Natural killer cell (primary cell): Measurements from ENCODE around the gene KCNE2. TPM values are rescaled to one million over a fixed set of nuclear protein-coding genes. Genes with fewer than 3 reads are reported as not detected.

Experiments
- ATAC-seq, 3 donors: fragments of 150-1000 bp in 2 of 3; fragments of 200-7000 bp in 1 of 3; cut with Tn5 transposase; 1 replicate in 1 of 3; 2 replicates in 2 of 3; pipeline ENCODE4 v1.10.0; 2021; ENCODE audit warnings: mild to moderate bottlenecking in 2 of 3, moderate library complexity in 2 of 3
- DNase-seq, 2 donors: peaks; one replicate each; pipeline versions ENCODE4 v3.0.0 to v3.0.0-alpha.2; 2013 to 2021; ENCODE audit warnings: mixed read lengths in 1 of 2
- H3K27ac ChIP-seq: one replicate; pipeline ENCODE4 v1.5.1; 2013; ENCODE audit warnings: mild to moderate bottlenecking, low read length
- H3K27me3 ChIP-seq: one replicate; pipeline ENCODE4 v1.6.1; 2013; ENCODE audit warnings: low read length; ENCODE audit not compliant: control insufficient read depth, insufficient read depth
- H3K36me3 ChIP-seq: one replicate; pipeline ENCODE4 v1.6.1; 2013; ENCODE audit warnings: low read length; ENCODE audit not compliant: control insufficient read depth, insufficient read depth
- H3K4me1 ChIP-seq: one replicate; pipeline ENCODE4 v1.6.1; 2013; ENCODE audit warnings: low read length; ENCODE audit not compliant: control insufficient read depth, insufficient read depth
- H3K4me3 ChIP-seq: one replicate; pipeline ENCODE4 v1.5.1; 2013; ENCODE audit warnings: low read length
- H3K9me3 ChIP-seq: one replicate; pipeline ENCODE4 v1.6.1; 2013; ENCODE audit warnings: low read length; ENCODE audit not compliant: control insufficient read depth, insufficient read depth
- H3K27ac Mint-ChIP-seq, 2 donors: one replicate each; pipeline ENCODE4 v1.8.0; 2022; ENCODE audit warnings: mild to moderate bottlenecking in 2 of 2, mixed read lengths in 2 of 2, moderate library complexity in 1 of 2
- H3K27me3 Mint-ChIP-seq, 2 donors: one replicate each; pipeline ENCODE4 v1.8.0; 2022; ENCODE audit warnings: low read depth in 2 of 2, mixed read lengths in 2 of 2
- H3K36me3 Mint-ChIP-seq: one replicate; pipeline ENCODE4 v1.8.0; 2022; ENCODE audit warnings: mixed read lengths
- H3K4me1 Mint-ChIP-seq, 2 donors: one replicate each; pipeline ENCODE4 v1.8.0; 2022; ENCODE audit warnings: mixed read lengths in 2 of 2
- H3K4me3 Mint-ChIP-seq: one replicate; pipeline ENCODE4 v1.8.0; 2022; ENCODE audit warnings: mild to moderate bottlenecking, moderate library complexity, mixed read lengths
- H3K9me3 Mint-ChIP-seq, 2 donors: one replicate each; pipeline ENCODE4 v1.8.0; 2022; ENCODE audit warnings: mixed read lengths in 2 of 2
- WGBS: methylation state at CpG from one replicate; pipeline ENCODE4 v1.1.7; 2013; ENCODE audit warnings: missing lambda C conversion rate; ENCODE audit not compliant: insufficient coverage; 5-methylcytosine and 5-hydroxymethylcytosine counted together
- intact Hi-C: fragments of 100-400 bp; cut with micrococcal nuclease; formaldehyde crosslinking; loops from one replicate; pipeline ENCODE4 v1.14.2; 2022
- total RNA-seq, 4 donors: library from RNA; stranded (reverse); fragments of 120-200 nt in 1 of 4; gene quantifications; one replicate each; pipeline versions ENCODE4 v1.2.3 to v1.2.4, GENCODE V29; 2013 to 2022
- TF ChIP-seq, protein P1 (sequence below): fragments of 200-600 bp; IDR thresholded peaks from one replicate; pipeline ENCODE4 v1.8.0; 2022; ENCODE audit warnings: antibody characterized with exemption

KCNE2 gene
- total RNA-seq, 3 donors from 2014 or later (not counting 1 experiment from before 2014, with no cell fraction given), result 0.60 TPM; not detected in 2

DNA sequence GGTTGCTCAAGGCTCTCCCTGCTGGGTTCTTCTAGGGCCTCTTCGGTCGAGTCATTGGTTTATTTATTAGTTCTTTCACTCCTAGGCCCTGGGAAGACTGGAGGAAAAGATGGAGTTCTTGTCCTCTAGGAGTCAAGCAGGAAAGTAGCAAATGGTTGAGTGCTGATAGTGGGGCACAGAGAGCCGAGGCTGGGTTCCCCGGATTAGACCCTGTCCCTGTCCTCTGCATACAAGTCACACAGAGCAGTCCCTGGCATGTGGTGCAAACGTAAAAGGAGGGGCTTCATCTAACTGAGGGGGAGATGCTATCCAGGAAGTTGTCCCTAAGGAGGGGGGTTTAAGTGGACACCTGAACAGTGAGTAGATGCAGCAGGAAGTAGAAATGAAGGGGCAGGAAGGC, 19.2 kb upstream of the KCNE2 start:
- Mint-ChIP-seq H3K4me3 (no peak overlapping the region), H3K9me3 (no peaks in the 10 kb centered on the region), H3K36me3 (no peaks in the 10 kb centered on the region), H3K27ac (no peak overlapping the region), H3K4me1 (peaks cover 25 to 26% of the 10 kb centered on the region in 2 donors), H3K27me3 (no peaks in the 10 kb centered on the region)
- Histone ChIP-seq H3K4me3 (no peak overlapping the region), H3K4me1 (peaks cover 9% of the 10 kb centered on the region), H3K27me3 (no peaks in the 10 kb centered on the region), H3K36me3 (no peaks in the 10 kb centered on the region), H3K9me3 (no peaks in the 10 kb centered on the region), H3K27ac (no peak overlapping the region)
- ATAC-seq (no peak), DNase-seq (no peak)
- 85% methylated on average over 5 of the region's 5 CpGs for WGBS
- intact Hi-C loops, result loop anchor here (5.0 kb wide), 1 partner anchor 322 kb away; no protein-coding TSS in a partner anchor
- TF ChIP-seq, protein P1, sequence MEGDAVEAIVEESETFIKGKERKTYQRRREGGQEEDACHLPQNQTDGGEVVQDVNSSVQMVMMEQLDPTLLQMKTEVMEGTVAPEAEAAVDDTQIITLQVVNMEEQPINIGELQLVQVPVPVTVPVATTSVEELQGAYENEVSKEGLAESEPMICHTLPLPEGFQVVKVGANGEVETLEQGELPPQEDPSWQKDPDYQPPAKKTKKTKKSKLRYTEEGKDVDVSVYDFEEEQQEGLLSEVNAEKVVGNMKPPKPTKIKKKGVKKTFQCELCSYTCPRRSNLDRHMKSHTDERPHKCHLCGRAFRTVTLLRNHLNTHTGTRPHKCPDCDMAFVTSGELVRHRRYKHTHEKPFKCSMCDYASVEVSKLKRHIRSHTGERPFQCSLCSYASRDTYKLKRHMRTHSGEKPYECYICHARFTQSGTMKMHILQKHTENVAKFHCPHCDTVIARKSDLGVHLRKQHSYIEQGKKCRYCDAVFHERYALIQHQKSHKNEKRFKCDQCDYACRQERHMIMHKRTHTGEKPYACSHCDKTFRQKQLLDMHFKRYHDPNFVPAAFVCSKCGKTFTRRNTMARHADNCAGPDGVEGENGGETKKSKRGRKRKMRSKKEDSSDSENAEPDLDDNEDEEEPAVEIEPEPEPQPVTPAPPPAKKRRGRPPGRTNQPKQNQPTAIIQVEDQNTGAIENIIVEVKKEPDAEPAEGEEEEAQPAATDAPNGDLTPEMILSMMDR, result no peak

DNA sequence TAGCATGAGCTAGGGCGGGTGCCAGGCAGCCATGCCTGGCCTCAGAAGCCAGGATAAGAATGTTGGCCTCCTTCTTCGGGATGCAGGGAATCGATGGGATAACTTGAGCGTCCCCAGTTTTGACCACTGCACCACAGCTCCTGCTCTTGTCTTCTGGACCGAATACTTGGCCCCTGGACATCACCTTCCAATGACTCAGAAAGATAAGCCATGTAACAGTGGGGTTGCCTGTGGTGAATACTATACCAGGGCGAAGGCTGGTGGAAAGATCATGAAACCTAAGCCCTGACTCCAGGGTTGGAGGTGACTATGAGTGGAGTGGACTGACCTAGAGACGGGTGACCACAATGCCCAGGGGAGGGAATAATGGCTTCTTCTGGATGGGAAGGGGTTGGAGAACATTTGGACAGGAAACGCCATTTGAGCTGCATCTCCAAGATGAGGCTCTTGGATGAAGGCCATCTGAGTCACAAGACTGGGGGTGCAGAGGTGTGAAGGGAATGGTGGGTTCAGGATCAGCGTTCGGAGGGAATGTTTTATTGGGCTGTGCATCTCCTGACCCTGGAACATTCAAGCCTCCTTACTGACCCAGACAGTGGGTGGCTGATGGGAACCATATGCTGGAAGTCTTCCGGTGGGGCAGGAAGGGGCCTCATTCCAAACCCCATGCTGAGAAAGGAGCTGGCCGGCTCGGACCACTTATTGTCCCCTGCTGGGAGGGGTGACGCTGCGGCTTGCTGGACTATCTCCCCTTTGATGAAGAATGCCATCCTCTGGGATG, 18.5 kb upstream of the KCNE2 start:
- intact Hi-C loops, result no loop called here

DNA sequence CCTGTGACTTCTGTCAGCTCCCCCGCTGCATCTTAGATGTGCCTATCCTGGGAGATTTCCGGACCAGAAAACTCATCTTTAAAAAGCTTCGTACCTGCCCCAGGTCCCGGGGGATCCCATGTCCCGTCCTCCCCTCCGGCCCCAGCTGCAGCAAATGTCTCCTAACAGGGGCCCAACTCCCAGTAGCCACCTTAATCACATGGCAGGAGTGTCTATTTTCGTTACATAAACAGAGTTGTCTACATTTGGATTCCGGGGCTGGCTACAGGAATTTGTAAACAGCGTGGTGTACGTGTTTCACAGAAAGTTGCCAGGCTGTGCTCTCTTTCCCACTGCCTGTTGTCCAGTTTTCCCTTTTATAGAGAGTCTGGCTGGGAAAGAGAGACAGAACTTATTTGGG, 17.9 kb upstream of the KCNE2 start:
- no peak overlapping the region for H3K4me3 ChIP-seq
- intact Hi-C loops, result no loop called here
- Mint-ChIP-seq H3K36me3 (no peaks in the 10 kb centered on the region), H3K27me3 (no peaks in the 10 kb centered on the region), H3K4me3 (no peak overlapping the region), H3K4me1 (peaks cover 13 to 15% of the 10 kb centered on the region in 2 donors), H3K9me3 (no peaks in the 10 kb centered on the region), H3K27ac (no peak overlapping the region)
- TF ChIP-seq, protein P1, result no peak
- H3K4me1 ChIP-seq, result peaks cover 2% of the 10 kb centered on the region
- no peaks in the 10 kb centered on the region for H3K36me3 ChIP-seq
- ATAC-seq, result no peak
- no peaks in the 10 kb centered on the region for H3K27me3 ChIP-seq
- H3K27ac ChIP-seq, result no peak overlapping the region
- H3K9me3 ChIP-seq, result no peaks in the 10 kb centered on the region
- 90% methylated on average over 10 of the region's 10 CpGs for WGBS
- DNase-seq, result no peak

More for the DNA sequence above, 18.5 kb upstream of the KCNE2 start:
- Histone ChIP-seq H3K36me3 (no peaks in the 10 kb centered on the region), H3K27me3 (no peaks in the 10 kb centered on the region), H3K4me3 (no peak overlapping the region), H3K9me3 (no peaks in the 10 kb centered on the region), H3K4me1 (peaks cover 2% of the 10 kb centered on the region), H3K27ac (no peak overlapping the region)
- no peak overlapping the region for H3K4me3 Mint-ChIP-seq
- TF ChIP-seq, protein P1, result no peak
- no peaks in the 10 kb centered on the region for H3K36me3 Mint-ChIP-seq
- no peaks in the 10 kb centered on the region for H3K27me3 Mint-ChIP-seq
- H3K4me1 Mint-ChIP-seq, result peaks cover 19 to 21% of the 10 kb centered on the region in 2 donors
- DNase-seq (no peak), ATAC-seq (no peak)
- H3K27ac Mint-ChIP-seq, result no peak overlapping the region
- WGBS, result 86% methylated on average over 15 of the region's 15 CpGs
- no peaks in the 10 kb centered on the region for H3K9me3 Mint-ChIP-seq
